HCT116 (cell line): ENCODE measurements around the gene RFX8. TPM values are rescaled to one million over a fixed set of nuclear protein-coding genes. Genes with fewer than 3 reads are reported as not detected.

Source experiments
- ATAC-seq: fragments of 200-7000 bp; cut with Tn5 transposase; 2 replicates; pipeline ENCODE4 v1.9.1; 2020; ENCODE audit warnings: mild to moderate bottlenecking, moderate library complexity
- BruUV-seq: library from RNA; stranded (reverse); fragments of 400-500 nt; replicated peaks from 2 replicates; lab custom pipeline; 2021; lab: Mats Ljungman, UMichigan
- CTCF ChIA-PET: fragments of 300-600 bp; sonication (Branson Sonifier 250); formaldehyde crosslinking; loops from one replicate; lab custom pipeline; 2021; ENCODE audit warnings: antibody characterized with exemption; lab: Charles Lee
- POLR2A ChIA-PET: fragments of 300-600, 350-600 bp; sonication (Branson Sonifier 250); formaldehyde crosslinking; loops from one replicate; lab custom pipeline; 2021; ENCODE audit warnings: antibody characterized with exemption; lab: Charles Lee
- RAD21 ChIA-PET, 2 experiments: fragments of 300-600 bp; sonication (Branson Sonifier 250); formaldehyde crosslinking; loops; one replicate each; lab custom pipeline; 2023; ENCODE audit warnings: low total read pairs in 2 of 2; ENCODE audit not compliant: uncharacterized antibody in 2 of 2, unreplicated experiment in 2 of 2, low non-redundant PET in 1 of 2; lab: Charles Lee
- DNase-seq: peaks from one replicate; pipeline ENCODE4 v3.0.0-alpha.2; 2010; ENCODE audit warnings: low read depth, low spot score
- H2AFZ ChIP-seq: fragments of 200-600 bp; shearing (Covaris generic), sonication (generic); 2 replicates; pipeline ENCODE4 v1.6.1; 2017; ENCODE audit warnings: low read depth, mixed run types, mixed read lengths, antibody characterized with exemption, low read length; ENCODE audit not compliant: poor library complexity, severe bottlenecking
- H3K27ac ChIP-seq: 2 replicates; pipeline ENCODE4 v1.5.1; 2012; ENCODE audit warnings: low read depth, low read length
- H3K27me3 ChIP-seq: fragments of 200-600 bp; sonication (generic); 2 replicates; pipeline ENCODE4 v1.6.1; 2016; ENCODE audit warnings: mixed run types, low read length, mixed read lengths; ENCODE audit not compliant: insufficient read depth
- H3K36me3 ChIP-seq, 2 experiments: fragments of 200-500 bp in 1 of 2; fragments of 200-600 bp in 1 of 2; sonication (Bioruptor generic) in 1 of 2; sonication (generic) in 1 of 2; 2 replicates each; pipeline versions ENCODE4 v1.5.1 to v1.6.1; 2014 to 2016; ENCODE audit warnings: low read length in 2 of 2, inconsistent platforms in 1 of 2, mixed read lengths in 1 of 2, mixed run types in 1 of 2; ENCODE audit not compliant: insufficient read depth in 2 of 2, control insufficient read depth in 1 of 2
- H3K4me1 ChIP-seq, 2 experiments: fragments of 200-600 bp in 1 of 2; sonication (generic) in 1 of 2; 2 replicates each; pipeline versions ENCODE4 v1.5.1 to v1.6.1; 2012 to 2017; ENCODE audit warnings: low read length in 2 of 2, inconsistent platforms in 1 of 2, mild to moderate bottlenecking in 1 of 2, mixed read lengths in 1 of 2, mixed run types in 1 of 2, moderate library complexity in 1 of 2; ENCODE audit not compliant: insufficient read depth in 2 of 2, control insufficient read depth in 1 of 2
- H3K4me2 ChIP-seq: fragments of 200-600 bp; sonication (generic); 2 replicates; pipeline ENCODE4 v1.6.1; 2017; ENCODE audit warnings: mixed run types, low read length, mixed read lengths
- H3K4me3 ChIP-seq, 2 experiments: fragments of 200-600 bp in 1 of 2; sonication (generic) in 1 of 2; replicated peaks in 1 of 2; 2 replicates each; pipeline ENCODE4 v1.5.1; 2011 to 2016; ENCODE audit warnings: low read length in 2 of 2, control low read depth in 1 of 2, low read depth in 1 of 2, mild to moderate bottlenecking in 1 of 2, mixed read lengths in 1 of 2, mixed run types in 1 of 2
- H3K79me2 ChIP-seq: fragments of 200-600 bp; sonication (generic); 2 replicates; pipeline ENCODE4 v1.6.1; 2017; ENCODE audit warnings: mild to moderate bottlenecking, mixed run types, low read length, moderate library complexity, mixed read lengths; ENCODE audit not compliant: insufficient read depth
- H3K9ac ChIP-seq: fragments of 200-600 bp; sonication (generic); 2 replicates; pipeline ENCODE4 v1.6.1; 2016; ENCODE audit warnings: low read length, mixed read lengths
- H3K9me2 ChIP-seq: fragments of 200-600 bp; sonication (generic), shearing (Covaris generic); 2 replicates; pipeline ENCODE4 v1.6.1; 2017; ENCODE audit warnings: mixed run types, mild to moderate bottlenecking, moderate library complexity; ENCODE audit not compliant: insufficient read depth
- H3K9me3 ChIP-seq, 2 experiments: fragments of 200-500 bp in 1 of 2; fragments of 200-600 bp in 1 of 2; sonication (Bioruptor generic) in 1 of 2; sonication (generic) in 1 of 2; 2 replicates each; pipeline ENCODE4 v1.6.1; 2014 to 2017; ENCODE audit warnings: low read length in 2 of 2, mixed read lengths in 2 of 2, inconsistent platforms in 1 of 2, low read depth in 1 of 2, mild to moderate bottlenecking in 1 of 2, mixed run types in 1 of 2, moderate library complexity in 1 of 2; ENCODE audit not compliant: control insufficient read depth in 1 of 2, insufficient read depth in 1 of 2
- H4K20me1 ChIP-seq: fragments of 200-600 bp; sonication (generic), shearing (Covaris generic); 2 replicates; pipeline ENCODE4 v1.6.1; 2017; ENCODE audit warnings: mixed run types, mild to moderate bottlenecking, moderate library complexity; ENCODE audit not compliant: insufficient read depth
- CEBPB ChIP-seq: IDR thresholded peaks from 2 replicates; pipeline ENCODE4 v1.6.1; 2012; ENCODE audit warnings: low read depth
- ZBTB33 ChIP-seq: IDR thresholded peaks from 2 replicates; pipeline ENCODE4 v1.6.1; 2011; ENCODE audit warnings: mild to moderate bottlenecking, low read length, moderate library complexity; ENCODE audit not compliant: insufficient replicate concordance; ENCODE audit errors: extremely low read depth
- intact Hi-C: fragments of 100-400 bp; cut with micrococcal nuclease; formaldehyde crosslinking; loops from 2 replicates; pipeline ENCODE4 v1.10.0; 2022
- total RNA-seq: library from RNA; stranded (reverse); gene quantifications from one replicate; pipeline ENCODE4 v1.2.1, GENCODE V29; 2021; ENCODE audit not compliant: unreplicated experiment
- TF ChIP-seq, protein P1 (sequence below): IDR thresholded peaks from 2 replicates; pipeline ENCODE4 v1.6.1; 2012; ENCODE audit warnings: low read depth

Gene RFX8
- total RNA-seq, 1 experiment from 2014 or later = not detected

- no peaks in the 10 kb centered on the region for H3K36me3 ChIP-seq
- H3K4me1 ChIP-seq = no peaks in the 10 kb centered on the region
- H3K27me3 ChIP-seq = no peaks in the 10 kb centered on the region
- no peak for DNase-seq
- intact Hi-C loops = no loop called here
- no peak overlapping the region for H3K27ac ChIP-seq
- no peaks in the 10 kb centered on the region for H3K9me2 ChIP-seq
- H3K4me3 ChIP-seq = no peak overlapping the region
- no peak overlapping the region for H2AFZ ChIP-seq
- H3K9ac ChIP-seq = no peak overlapping the region
- RAD21 ChIA-PET = no interaction called here
- CTCF ChIA-PET = no interaction called here
- no peaks in the 10 kb centered on the region for H3K9me3 ChIP-seq
- TF ChIP-seq CEBPB = no peak
- no peak for TF ChIP-seq ZBTB33
- TF ChIP-seq, protein P1, sequence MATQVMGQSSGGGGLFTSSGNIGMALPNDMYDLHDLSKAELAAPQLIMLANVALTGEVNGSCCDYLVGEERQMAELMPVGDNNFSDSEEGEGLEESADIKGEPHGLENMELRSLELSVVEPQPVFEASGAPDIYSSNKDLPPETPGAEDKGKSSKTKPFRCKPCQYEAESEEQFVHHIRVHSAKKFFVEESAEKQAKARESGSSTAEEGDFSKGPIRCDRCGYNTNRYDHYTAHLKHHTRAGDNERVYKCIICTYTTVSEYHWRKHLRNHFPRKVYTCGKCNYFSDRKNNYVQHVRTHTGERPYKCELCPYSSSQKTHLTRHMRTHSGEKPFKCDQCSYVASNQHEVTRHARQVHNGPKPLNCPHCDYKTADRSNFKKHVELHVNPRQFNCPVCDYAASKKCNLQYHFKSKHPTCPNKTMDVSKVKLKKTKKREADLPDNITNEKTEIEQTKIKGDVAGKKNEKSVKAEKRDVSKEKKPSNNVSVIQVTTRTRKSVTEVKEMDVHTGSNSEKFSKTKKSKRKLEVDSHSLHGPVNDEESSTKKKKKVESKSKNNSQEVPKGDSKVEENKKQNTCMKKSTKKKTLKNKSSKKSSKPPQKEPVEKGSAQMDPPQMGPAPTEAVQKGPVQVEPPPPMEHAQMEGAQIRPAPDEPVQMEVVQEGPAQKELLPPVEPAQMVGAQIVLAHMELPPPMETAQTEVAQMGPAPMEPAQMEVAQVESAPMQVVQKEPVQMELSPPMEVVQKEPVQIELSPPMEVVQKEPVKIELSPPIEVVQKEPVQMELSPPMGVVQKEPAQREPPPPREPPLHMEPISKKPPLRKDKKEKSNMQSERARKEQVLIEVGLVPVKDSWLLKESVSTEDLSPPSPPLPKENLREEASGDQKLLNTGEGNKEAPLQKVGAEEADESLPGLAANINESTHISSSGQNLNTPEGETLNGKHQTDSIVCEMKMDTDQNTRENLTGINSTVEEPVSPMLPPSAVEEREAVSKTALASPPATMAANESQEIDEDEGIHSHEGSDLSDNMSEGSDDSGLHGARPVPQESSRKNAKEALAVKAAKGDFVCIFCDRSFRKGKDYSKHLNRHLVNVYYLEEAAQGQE = no peak
- no peaks in the 10 kb centered on the region for H4K20me1 ChIP-seq
- no peak for ATAC-seq
- H3K4me2 ChIP-seq = no peak overlapping the region
- POLR2A ChIA-PET = no interaction called here
- BruUV-seq = no TSS peak
- H3K79me2 ChIP-seq = no peaks in the 10 kb centered on the region
Observed at GRCh38 chr2:101476605-101477208, 1.8 kb upstream of the RFX8 start.
